Left hindlimb (tissue), 1 donor: ENCODE measurements around the gene GSTM1.
"Not testable (repeated sequence)": the region's sequence is repeated elsewhere in the genome, so short reads cannot be mapped to it uniquely, and the experiment has no call there.

Experiments
- DNase-seq: peaks from one replicate; pipeline ENCODE4 v3.0.0-alpha.2; 2018

GSTM1 gene

GRCh38 chr1:109704173-109704572, 16.6 kb downstream of the GSTM1 start:
- no peak for DNase-seq

- no peak for DNase-seq
These were observed 17.8 kb downstream of the GSTM1 start for GRCh38 chr1:109705411-109705810.

GRCh38 chr1:109708949-109709348, 21.3 kb downstream of the GSTM1 start:
- DNase-seq, result not testable (repeated sequence)

GRCh38 chr1:109709822-109710221, 22.2 kb downstream of the GSTM1 start:
- DNase-seq, result not testable (repeated sequence)

- peak; percentile 56 for DNase-seq
These were observed 24.1 kb downstream of the GSTM1 start, which contains the start of gene GSTM5 for GRCh38 chr1:109711593-109712320. Gene GSTM5, plus strand, starts transcription at chr1:109712251. Its CDS starts 62 bp downstream, at chr1:109712313.

- DNase-seq, result no peak
These were observed 24.8 kb downstream of the GSTM1 start for GRCh38 chr1:109712321-109712864.

GRCh38 chr1:109713636-109714035, 26.0 kb downstream of the GSTM1 start:
- DNase-seq, result no peak

- no peak for DNase-seq
These were observed 27.2 kb downstream of the GSTM1 start for GRCh38 chr1:109714661-109715372.

GRCh38 chr1:109716121-109716520, 28.5 kb downstream of the GSTM1 start:
- no peak for DNase-seq

GRCh38 chr1:109716570-109717090, 29.0 kb downstream of the GSTM1 start:
- no peak for DNase-seq

- no peak for DNase-seq
These were observed 30.1 kb downstream of the GSTM1 start for GRCh38 chr1:109717729-109718128.

GRCh38 chr1:109718495-109718894, 30.9 kb downstream of the GSTM1 start:
- DNase-seq, result no peak

- DNase-seq, result no peak
These were observed 31.8 kb downstream of the GSTM1 start for GRCh38 chr1:109719337-109719837.

GRCh38 chr1:109721042-109721441, 33.4 kb downstream of the GSTM1 start:
- no peak for DNase-seq

- DNase-seq, result no peak
These were observed 34.4 kb downstream of the GSTM1 start for GRCh38 chr1:109721971-109722370.

GRCh38 chr1:109722908-109723691, 35.5 kb downstream of the GSTM1 start:
- no peak for DNase-seq

GRCh38 chr1:109724933-109725332, 37.3 kb downstream of the GSTM1 start:
- DNase-seq, result no peak

- no peak for DNase-seq
These were observed 37.9 kb downstream of the GSTM1 start for GRCh38 chr1:109725510-109725909.

- no peak for DNase-seq
These were observed 38.4 kb downstream of the GSTM1 start for GRCh38 chr1:109726007-109726406.

- DNase-seq, result no peak
These were observed 39.2 kb downstream of the GSTM1 start for GRCh38 chr1:109726728-109727373.

GRCh38 chr1:109728870-109729269, 41.3 kb downstream of the GSTM1 start:
- no peak for DNase-seq

GRCh38 chr1:109730666-109731065, 43.0 kb downstream of the GSTM1 start:
- no peak for DNase-seq
